ENCODE measurements around the gene CCDC102A.

CCDC102A gene

GRCh38 chr16:57476546-57477410, 59.6 kb downstream of the CCDC102A start:
- no peak for DNase-seq

- DNase-seq = no peak
These were observed 60.5 kb downstream of the CCDC102A start for GRCh38 chr16:57475711-57476339.

- DNase-seq = no peak
These were observed 61.4 kb downstream of the CCDC102A start for GRCh38 chr16:57474671-57475661.

GRCh38 chr16:57473906-57474305, 62.5 kb downstream of the CCDC102A start:
- DNase-seq = no peak

GRCh38 chr16:57473176-57473840, 63.1 kb downstream of the CCDC102A start:
- DNase-seq = no peak

- no peak for DNase-seq
These were observed 63.7 kb downstream of the CCDC102A start for GRCh38 chr16:57472665-57473060.

- DNase-seq = no peak
These were observed 64.3 kb downstream of the CCDC102A start for GRCh38 chr16:57471852-57472664.

- DNase-seq = no peak
These were observed 65.2 kb downstream of the CCDC102A start for GRCh38 chr16:57471209-57471608.

- no peak for DNase-seq
These were observed 65.7 kb downstream of the CCDC102A start for GRCh38 chr16:57470711-57471110.

- DNase-seq = no peak
These were observed 66.4 kb downstream of the CCDC102A start for GRCh38 chr16:57469917-57470470.

GRCh38 chr16:57469046-57469445, 67.3 kb downstream of the CCDC102A start:
- no peak for DNase-seq

GRCh38 chr16:57468346-57468745, 68.0 kb downstream of the CCDC102A start:
- DNase-seq = no peak

GRCh38 chr16:57464523-57464922, 71.8 kb downstream of the CCDC102A start:
- no peak for DNase-seq

GRCh38 chr16:57462978-57463362, 73.4 kb downstream of the CCDC102A start:
- no peak for DNase-seq

- no peak for DNase-seq
These were observed 74.0 kb downstream of the CCDC102A start, which contains the start of gene POLR2C for GRCh38 chr16:57462209-57462977. Gene POLR2C (plus strand): TSS chr16:57462679. CDS start chr16:57462725, 46 bp downstream.
